Measurements from ENCODE around the gene EXD1.
"Not testable (repeated sequence)": the region's sequence is repeated elsewhere in the genome, so short reads cannot be mapped to it uniquely, and the experiment has no call there.

The EXD1 gene, protein sequence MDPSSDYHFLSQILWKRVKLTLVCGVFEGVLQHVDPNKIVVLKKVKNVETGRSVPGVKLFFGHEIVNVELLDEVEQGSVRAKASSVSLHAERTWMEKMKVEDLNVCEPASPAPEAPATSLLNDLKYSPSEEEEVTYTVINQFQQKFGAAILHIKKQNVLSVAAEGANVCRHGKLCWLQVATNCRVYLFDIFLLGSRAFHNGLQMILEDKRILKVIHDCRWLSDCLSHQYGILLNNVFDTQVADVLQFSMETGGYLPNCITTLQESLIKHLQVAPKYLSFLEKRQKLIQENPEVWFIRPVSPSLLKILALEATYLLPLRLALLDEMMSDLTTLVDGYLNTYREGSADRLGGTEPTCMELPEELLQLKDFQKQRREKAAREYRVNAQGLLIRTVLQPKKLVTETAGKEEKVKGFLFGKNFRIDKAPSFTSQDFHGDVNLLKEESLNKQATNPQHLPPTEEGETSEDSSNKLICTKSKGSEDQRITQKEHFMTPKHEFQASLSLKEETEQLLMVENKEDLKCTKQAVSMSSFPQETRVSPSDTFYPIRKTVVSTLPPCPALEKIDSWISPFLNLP

DNA sequence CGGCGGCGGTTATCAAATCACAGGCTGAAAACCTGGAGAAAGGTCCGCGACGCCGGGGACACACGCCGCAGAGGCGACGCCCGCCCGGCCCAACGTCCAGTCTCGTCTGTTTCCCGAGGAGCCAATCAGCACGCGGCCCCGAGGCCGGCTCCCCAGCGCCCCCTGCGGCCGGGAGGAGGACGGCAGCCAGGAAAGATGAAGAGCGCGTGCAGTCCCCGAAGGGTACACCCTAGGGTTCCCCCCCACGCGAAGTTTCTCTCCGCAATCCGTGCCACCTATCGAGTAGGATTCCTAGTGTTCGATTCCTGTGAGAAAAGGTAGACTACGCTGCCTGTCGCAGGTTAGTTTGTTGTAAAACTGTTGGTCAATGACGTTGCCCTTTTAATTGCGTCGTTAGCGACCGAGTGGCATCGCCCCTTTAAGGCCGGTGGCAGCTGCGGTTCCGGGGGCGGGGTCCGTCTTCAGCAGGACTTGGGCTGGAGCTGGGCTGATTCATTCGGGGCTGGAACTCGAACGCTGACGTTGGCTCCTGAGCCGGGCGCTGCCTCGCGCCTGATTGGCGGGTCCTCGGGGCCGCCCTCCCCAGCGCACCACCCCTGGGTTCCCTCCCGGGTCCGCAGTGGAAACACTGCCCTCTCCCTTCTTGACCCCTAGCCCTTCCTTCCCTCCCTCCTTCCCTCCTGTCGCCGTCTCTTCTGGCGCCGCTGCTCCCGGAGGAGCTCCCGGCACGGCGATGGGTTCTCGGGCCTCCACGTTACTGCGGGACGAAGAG is at the start of gene EXD1, which contains the start of gene CHP1:
EXD1 (minus strand) TSS at position 108 of the 772 bp plus-strand sequence. CDS start 4,182 bp downstream, outside the sequence.
CHP1 (plus strand) TSS at position 619 of the 772 bp plus-strand sequence; CDS start at position 734, 115 bp downstream.
- DNase-seq: peak; percentile 98

DNA sequence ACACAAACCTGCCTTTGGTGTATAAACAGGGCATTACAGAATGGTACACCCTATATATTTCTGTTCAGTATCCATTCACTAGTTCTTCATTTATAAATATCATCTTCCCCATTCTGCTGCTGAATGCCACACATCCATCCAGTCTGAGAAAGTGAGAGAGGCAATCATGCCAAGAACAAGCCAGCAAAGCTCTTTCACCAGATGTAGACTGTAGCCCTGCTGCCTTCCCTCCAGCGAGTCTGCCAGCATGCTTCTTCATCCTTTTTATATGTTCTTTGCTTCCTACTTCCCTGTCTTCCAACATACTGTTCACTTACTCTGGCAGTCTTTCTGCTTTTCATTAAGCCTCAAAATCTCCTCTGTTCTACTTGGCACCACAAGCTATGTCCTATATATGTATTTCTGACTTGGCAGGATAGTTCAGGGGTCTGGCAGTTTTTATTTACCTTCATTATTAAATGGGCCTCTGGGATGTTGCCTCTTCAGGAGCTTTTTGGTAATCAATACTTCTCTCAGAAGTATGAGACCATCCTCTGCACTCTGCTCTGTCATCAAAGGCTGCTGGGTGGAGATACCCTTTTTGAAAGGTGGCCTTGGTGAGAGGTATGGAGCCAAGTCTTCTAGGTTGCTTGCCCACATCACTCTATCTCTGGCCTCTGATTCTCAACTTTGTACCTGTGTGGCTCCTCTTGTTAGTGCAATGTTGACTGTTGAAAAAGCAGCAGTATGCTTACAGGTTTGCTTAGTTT is 49.2 kb upstream of the EXD1 start:
- DNase-seq: no peak

DNA sequence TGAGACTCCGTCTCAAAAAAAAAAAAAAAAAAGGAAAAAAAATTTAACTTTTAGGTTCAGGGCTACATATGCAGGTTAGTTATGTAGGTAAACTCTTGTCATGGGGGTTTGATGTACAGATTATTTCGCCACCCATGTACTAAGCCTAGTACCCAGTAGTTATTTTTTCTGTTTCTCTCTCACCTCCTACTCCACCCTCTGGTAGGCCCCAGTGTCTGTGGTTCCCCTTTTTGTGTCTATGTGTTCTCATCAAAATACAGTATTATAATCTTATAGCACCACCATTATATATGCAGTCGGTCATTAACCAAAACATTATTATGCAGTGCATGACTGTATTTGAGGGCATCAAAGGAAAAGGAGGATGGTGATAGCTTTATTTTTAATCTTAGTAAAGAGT is 47.8 kb upstream of the EXD1 start:
- no peak for DNase-seq

DNA sequence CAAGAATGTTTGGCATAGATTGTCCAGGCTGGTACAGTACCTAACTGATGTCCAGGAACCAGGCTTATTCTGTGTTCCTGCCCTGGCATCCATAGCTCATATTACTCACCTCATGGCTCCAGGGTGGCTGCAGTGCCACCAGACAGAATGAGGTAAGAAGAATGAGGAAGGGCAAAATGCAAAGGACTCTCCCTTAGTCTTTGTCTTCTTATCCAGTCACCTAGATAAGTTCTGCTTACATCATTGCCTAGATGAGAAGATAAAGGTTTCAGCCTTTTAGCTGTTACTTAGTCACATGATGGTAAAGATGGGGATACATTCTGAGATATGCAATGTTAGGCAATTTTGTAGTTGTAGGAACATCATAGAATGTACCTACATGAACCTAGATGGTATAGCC is 46.3 kb upstream of the EXD1 start:
- no peak for DNase-seq

DNA sequence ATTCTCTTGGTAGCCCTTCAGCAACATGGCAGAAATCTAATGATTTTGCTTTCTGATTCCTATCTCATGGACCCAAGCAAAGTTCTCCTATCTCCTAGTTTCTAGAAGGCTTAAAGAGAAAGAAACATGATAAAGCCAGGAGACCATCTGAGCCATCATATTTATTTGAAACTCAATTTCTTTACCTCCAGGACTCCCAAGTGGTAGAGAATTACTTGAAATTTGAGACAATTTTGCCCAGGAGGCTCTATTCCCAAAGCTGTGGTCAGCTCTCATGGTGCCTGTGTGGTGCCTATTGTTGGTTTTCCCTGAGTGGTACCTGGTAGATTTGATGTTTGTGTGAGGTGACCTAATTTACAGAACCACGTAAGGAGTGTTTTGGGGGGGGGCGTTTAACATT is 39.3 kb upstream of the EXD1 start:
- no peak for DNase-seq

DNA sequence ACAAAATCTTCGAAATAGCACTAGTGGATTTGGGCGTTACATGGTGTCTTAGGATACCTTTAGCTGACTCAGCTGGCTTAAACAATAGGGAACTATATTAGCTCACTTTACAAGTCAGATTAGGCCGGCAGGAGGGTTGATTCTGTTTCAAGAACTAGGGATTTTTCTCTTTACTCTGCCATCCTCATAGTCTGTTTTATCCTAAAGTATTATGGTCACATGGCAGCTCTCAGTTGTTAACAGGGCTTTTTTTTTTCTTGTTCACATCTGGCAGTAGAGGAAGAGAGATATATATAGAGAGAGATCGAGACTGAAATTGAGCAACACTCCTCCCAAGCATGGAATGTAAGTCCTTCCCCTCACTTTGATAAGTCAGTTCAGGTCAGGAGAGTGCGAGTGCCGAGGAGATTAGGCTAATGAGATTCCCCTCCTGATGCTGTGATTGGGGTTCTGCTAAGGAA is 33.4 kb upstream of the EXD1 start:
- DNase-seq: peak; percentile 2

DNA sequence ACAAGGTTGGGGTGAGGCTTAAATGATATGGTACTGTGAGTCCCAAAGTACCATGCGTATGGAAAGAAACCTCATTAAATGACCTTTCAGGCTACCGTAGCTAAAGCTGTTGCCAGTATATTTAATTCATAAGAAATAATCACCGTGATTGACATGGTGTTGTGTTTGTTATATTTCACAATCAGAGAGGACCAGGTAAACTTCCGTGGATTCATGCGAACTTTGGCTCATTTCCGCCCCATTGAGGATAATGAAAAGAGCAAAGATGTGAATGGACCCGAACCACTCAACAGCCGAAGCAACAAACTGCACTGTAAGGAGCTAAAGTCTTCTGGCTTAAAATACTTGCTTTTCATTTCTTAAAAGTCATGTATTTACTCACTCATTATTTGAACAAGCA is 32.0 kb upstream of the EXD1 start:
- DNase-seq: no peak

DNA sequence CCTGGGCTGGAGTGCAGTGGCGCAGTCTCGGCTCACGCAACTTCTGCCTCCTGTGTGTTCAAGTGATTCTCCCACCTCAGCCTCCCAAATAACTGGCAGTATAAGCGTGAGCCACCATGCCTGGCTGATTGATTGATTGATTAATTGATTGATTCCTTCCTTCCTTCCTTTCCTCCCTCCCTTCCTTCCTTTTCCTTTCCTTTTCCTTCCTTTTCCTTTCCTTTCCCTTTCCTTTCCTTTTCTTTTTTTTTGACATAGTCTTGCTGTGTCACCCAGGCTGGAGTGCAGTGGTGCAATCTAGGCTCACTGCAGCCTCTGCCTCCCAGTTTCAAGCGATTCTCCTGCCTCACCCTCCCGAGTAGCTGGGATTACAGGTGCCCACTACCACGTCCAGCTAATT is 30.4 kb upstream of the EXD1 start:
- DNase-seq: not testable (repeated sequence)

DNA sequence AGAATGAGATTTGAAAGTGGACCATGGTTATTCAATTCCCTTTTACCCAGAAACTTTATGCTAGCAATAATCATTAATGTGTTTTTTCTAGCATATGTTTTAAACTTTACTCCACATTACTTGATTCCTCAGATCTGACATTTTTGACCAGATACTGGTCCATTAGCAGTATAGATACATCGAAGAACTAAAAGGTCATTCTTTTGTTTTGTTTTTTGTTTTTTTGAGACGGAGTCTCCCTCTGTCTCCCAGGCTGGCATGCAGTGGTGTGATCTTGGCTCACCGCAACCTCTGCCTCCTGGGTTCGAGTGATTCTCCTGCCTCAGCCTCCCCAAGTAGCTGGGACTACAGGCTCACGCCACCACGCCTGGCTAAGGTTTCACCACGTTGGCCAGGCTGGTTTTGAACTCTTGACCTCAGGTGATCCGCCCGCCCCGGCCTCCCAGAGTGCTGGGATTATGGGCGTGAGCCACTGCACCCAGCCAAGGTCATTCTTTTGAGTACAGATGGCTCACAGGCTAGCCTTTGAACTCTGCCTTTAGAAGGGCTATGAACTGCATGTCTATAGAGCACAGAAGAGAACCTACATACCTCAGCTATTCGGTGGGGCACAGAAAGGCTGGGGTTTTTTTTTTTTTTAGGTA is 29.1 kb upstream of the EXD1 start:
- no peak for DNase-seq

DNA sequence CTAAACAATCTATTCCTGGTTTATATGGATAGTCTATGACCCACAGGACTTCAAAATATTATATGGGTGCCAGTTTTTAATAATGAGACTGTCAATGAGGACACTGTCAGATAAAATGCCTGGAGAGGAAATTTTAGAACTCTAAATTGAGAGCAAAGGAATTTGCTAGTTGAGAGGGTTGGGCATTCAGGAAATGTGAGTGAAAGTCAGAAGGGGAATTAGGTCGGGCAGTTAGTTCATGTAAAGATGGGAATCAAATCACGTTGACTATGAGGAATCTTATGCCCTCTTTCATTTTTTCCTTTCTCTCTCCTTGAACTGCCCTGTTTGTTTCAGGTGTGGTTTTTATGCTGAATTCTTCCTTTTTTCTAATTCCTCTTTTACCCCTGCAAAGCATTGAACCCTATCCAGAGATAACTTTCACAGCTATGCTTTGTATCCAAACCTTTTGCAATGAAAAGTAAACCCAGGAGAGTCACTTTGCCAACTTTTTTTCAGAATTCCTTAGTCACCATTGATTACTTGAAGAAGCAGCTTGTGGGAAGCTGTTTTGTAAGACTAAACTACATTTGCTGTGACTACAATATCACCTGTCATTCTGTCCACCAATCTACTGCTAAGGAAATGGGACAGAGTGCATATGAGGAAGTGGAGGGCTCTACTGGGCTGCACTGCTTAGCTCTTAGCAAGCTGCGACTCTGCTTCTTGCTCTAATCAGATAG is 28.4 kb upstream of the EXD1 start:
- DNase-seq: peak; percentile 24

DNA sequence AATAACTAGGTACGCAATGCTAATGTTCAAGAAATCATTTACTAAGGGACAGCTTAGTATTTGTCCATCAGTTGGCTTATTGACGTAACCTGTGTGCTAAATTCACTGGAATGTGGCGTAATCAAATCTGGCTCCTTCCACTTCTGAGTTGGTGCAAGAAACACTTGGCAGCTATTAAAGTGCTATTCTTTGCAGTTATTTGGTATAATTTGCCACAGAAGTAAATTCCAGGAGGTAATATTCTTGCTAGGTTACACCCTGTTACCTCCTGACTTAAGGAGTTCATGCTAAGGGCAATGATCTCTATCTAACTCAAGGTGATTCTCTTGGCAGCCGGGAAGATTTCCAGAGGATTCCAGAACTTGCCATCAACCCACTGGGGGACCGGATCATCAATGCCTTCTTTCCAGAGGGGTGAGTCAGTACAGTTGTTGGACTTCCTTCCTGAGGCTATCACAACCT is 26.1 kb upstream of the EXD1 start:
- no peak for DNase-seq

DNA sequence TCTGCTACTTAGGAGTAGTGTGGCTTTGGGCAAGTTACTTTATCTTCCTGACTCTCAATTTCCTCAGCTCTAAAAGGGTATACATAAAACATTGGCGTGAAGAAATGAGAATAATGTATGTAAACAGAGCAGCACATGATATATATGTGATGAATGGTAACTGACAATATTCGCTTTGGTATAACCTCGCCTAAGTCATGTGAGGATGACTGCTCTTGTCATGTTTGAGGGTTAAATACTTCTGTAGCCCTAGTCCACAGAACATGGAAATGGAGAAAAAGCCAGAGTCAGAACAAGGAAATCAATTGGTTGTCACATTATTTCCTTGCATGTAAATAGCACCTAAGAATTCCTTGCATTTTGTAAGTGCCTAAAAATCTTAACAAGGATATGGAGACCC is 25.5 kb upstream of the EXD1 start:
- DNase-seq: no peak

DNA sequence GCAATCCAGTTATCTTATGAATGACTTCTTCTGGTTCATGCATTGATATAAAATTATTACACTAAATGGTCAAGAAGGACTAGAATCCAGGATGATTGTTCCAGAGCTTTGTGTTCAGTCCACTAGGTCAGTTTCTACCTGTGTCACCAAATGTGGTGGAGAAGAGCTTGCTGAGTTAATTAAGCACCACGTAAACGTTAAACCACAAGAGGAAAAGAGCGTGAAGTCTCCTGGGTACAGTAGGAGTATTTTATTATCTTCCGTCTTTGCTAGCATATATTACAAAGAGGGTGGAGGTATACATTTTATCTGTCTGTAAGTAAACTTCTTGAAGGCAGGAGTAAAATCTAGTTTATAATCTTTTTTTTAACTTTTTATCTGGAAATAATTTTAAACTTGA is 24.0 kb upstream of the EXD1 start:
- no peak for DNase-seq

DNA sequence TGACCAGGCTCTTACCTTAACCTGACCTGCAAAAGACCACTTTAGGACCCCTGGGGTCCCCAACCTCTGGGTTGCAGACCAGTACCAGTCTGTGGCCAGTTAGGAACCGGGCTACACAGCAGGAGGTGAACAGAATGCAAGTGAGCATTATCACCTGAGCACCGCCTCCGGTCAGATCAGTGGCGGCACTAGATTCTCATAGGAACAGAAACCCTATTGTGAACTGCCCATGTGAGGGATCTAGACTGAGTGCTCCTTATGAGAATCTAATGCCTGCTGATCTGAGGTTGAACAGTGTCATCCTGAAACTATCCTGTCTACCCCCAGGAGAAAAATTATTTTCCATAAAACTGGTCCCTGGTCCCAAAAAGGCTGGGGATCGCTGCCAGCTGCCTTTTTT is 20.9 kb upstream of the EXD1 start:
- no peak for DNase-seq

DNA sequence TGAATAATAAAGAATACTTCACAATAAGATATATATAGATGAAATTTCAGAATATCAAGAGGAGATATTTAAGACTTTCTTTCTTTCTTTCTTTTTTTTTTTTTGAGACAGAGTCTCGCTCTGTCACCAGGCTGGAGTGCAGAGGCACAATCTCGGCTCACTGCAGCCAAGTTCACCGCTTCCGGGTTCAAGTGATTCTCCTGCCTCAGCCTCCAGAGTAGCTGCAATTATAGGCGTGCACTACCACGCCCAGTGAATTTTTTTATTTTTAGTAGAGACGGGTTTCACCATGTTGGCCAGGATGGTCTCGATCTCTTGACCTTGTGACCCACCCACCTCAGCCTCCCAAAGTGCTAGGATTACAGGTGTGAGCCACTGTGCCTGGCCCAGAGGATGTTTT is 20.2 kb upstream of the EXD1 start:
- DNase-seq: not testable (repeated sequence)

DNA sequence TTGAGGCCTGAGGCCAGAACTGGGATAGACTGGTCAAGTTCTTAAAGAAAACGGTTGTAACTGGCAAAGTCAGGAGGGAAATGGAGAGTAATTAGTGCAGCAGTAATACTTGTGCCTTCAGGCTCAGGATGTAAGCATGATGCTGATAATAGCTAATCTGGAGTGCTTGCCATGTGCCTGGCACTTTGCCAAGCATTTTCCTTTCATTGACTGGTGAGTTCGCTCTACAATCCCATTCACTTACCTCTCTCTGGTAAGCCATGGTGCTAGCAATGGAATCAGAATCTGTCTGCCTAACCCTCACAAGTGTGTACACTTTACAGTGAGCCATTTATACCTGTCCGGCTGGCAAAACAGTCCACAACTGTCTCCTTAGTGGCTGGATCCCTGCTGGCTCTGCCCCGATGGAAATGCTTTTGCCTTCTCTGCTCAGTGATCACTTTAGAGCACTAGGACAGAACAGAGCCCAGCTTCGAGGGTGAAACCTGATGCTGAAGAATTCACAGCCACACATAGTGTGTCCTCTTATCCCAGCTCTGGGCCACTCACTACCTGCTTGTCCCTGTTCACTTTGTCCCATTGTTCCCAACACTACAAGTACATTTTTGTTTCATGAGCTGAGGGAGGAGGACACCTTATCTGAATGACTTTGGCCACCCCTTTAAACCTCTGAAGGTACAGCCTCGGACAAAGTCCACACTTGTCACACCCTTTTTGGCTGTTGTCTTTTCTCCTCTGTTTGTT is 10.8 kb upstream of the EXD1 start:
- no peak for DNase-seq

DNA sequence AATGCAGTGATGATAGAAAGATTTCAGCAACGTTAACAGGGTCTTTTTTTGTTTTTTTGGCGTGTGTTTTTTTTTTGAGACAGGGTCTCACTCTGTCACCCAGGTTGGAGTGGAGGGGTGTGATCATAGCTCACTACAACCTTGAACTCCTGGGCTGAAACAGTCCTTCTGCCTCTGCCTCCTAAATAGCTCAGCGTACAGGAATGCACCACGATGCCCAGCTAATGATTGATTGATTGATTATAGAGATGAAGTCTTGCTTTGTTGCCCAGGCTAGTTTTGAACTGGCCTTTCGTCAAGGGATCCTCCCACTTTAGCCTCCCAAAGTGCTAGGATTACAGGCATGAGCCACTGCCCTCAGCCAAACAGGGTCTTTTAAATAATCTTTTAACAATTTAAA is 7.5 kb upstream of the EXD1 start:
- DNase-seq: no peak

DNA sequence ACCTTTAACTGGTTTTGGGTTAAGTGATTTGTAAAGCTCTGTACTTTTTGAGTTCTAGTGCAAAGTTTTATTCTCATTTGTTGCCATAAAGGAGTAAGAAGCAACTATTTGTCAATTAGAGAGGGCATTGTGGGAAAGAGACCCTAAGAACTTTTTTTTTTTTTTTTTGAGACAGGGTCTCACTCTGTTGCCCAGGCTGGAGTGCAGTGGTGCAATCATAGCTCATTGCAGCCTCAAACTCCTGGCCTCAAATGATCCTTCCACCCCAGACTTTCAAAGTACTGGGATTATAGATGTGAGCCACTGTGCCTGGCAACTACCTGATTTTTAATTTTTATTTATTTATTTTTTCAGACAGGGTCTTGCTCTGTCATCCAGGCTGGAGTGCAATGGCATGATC is 5.4 kb upstream of the EXD1 start:
- DNase-seq: no peak

DNA sequence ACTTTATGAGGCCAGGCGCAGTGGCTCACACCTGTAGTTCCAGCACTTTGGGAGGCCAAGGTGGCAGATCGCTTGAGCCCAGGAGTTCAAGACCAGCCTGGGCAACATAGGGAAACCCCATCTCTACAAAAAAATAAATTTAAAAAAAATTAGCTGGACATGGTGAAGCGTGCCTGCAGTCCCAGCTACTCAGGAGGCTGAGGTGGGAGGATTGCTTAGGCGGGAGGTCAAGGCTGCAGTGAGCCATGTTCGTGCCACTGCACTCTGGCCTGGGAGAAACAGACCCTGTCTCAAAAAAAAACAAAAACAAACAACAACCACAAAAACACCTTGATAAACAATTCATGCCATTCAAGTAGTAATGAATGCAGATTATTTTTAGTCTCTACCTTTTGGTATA is 4.7 kb upstream of the EXD1 start:
- not testable (repeated sequence) for DNase-seq

DNA sequence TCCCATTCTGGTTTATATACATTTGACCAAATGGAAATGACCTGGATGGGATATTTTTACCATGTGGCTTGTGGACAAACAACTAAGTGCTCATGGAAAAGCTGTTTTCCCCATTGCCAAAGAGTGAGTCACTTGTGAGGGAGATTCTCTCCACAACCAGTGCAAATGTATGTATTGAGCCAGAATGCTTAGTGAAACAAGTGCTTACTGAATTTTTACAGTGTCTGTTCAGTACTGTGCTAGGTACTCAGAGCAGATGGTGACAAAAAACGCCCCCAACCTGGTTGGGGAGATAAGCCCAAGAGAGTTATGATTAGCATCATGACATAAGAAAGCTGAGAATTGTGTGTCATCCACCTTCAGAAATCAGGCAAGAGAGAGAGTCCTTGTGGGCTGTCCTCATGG is 2.8 kb upstream of the EXD1 start:
- peak; percentile 75 for DNase-seq

All from HCEC 1CT (cell line).